HG02678 (cell line): Measurements from ENCODE around the gene MOB4.
"Not testable (repeated sequence)": the region's sequence is repeated elsewhere in the genome, so short reads cannot be mapped to it uniquely, and the experiment has no call there.

Experiments
- ATAC-seq: cut with Tn5 transposase; IDR thresholded peaks from one replicate; pipeline ENCODE4 v1.9.1; 2021; ENCODE audit warnings: mild to moderate bottlenecking, moderate library complexity; ENCODE audit not compliant: unreplicated experiment

Gene MOB4

GRCh38 chr2:197587255-197587654 lies 71.4 kb downstream of the MOB4 start:
- ATAC-seq = not testable (repeated sequence)

GRCh38 chr2:197591339-197592072 lies 75.6 kb downstream of the MOB4 start:
- ATAC-seq = no peak

- no peak for ATAC-seq
These were observed 80.9 kb downstream of the MOB4 start for GRCh38 chr2:197596766-197597165.

- no peak for ATAC-seq
These were observed 81.3 kb downstream of the MOB4 start for GRCh38 chr2:197597166-197597565.

GRCh38 chr2:197598450-197598849 lies 82.6 kb downstream of the MOB4 start:
- no peak for ATAC-seq

GRCh38 chr2:197599285-197599965 lies 83.6 kb downstream of the MOB4 start:
- ATAC-seq = peak; percentile 64

GRCh38 chr2:197600306-197600705 lies 84.4 kb downstream of the MOB4 start:
- ATAC-seq = no peak

GRCh38 chr2:197601726-197602125 lies 85.9 kb downstream of the MOB4 start:
- no peak for ATAC-seq
